GM12878 (cell line): ENCODE data around the gene MSI2.

Experiments used
- CEBPB ChIP-seq, 2 experiments: fragments of 150-350 bp in 1 of 2; IDR thresholded peaks; 2 replicates each; pipeline ENCODE4 v1.6.1; 2012 to 2014; ENCODE audit warnings: low read depth in 2 of 2, low read length in 2 of 2, borderline replicate concordance in 1 of 2, inconsistent platforms in 1 of 2
- EGR1 ChIP-seq, 2 experiments: IDR thresholded peaks; 1 replicate in 1 of 2; 2 replicates in 1 of 2; pipeline ENCODE4 v1.6.1; 2011 to 2012; ENCODE audit warnings: low read depth in 2 of 2, low read length in 2 of 2, borderline replicate concordance in 1 of 2, mild to moderate bottlenecking in 1 of 2, moderate library complexity in 1 of 2
- EP300 ChIP-seq, 2 experiments: fragments of 150-350 bp in 1 of 2; IDR thresholded peaks; 2 replicates each; pipeline ENCODE4 v1.6.1; 2011 to 2012; ENCODE audit warnings: low read depth in 2 of 2, low read length in 2 of 2, borderline replicate concordance in 1 of 2, improper control_type of control experiment in 1 of 2, inconsistent platforms in 1 of 2; ENCODE audit not compliant: control insufficient read depth in 1 of 2
- PBX3 ChIP-seq: IDR thresholded peaks from 2 replicates; pipeline ENCODE4 v1.6.1; 2011; ENCODE audit warnings: mild to moderate bottlenecking, low read depth, low read length, moderate library complexity; ENCODE audit not compliant: insufficient replicate concordance
- POLR2AphosphoS5 ChIP-seq: IDR thresholded peaks from 2 replicates; pipeline ENCODE4 v1.6.1; 2011; ENCODE audit warnings: mild to moderate bottlenecking, low read length, inconsistent platforms
- RAD21 ChIP-seq: IDR thresholded peaks from 2 replicates; pipeline ENCODE4 v1.6.1; 2011; ENCODE audit warnings: mild to moderate bottlenecking, low read depth, low read length, moderate library complexity; ENCODE audit not compliant: insufficient read depth
- TARDBP ChIP-seq: IDR thresholded peaks from 2 replicates; pipeline ENCODE4 v1.6.1; 2016; ENCODE audit warnings: borderline replicate concordance
- YY1 ChIP-seq: IDR thresholded peaks from 2 replicates; pipeline ENCODE4 v1.6.1; 2011; ENCODE audit warnings: low read depth, mild to moderate bottlenecking, low read length
- ZNF274 ChIP-seq: IDR thresholded peaks from one replicate; pipeline ENCODE4 v1.8.0; 2011; ENCODE audit not compliant: insufficient read length, insufficient read depth
- ZZZ3 ChIP-seq: IDR thresholded peaks from 2 replicates; pipeline ENCODE4 v1.6.1; 2011; ENCODE audit warnings: low read depth; ENCODE audit not compliant: control insufficient read depth, insufficient read length
- TF ChIP-seq, protein P1 (sequence below): fragments of 450-650 bp; formaldehyde crosslinking; IDR thresholded peaks from 2 replicates; pipeline ENCODE4 v1.5.0; 2022; ENCODE audit warnings: mild to moderate bottlenecking, missing genetic modification characterization
- TF ChIP-seq, protein P2 (sequence below), 3 experiments: IDR thresholded peaks in 2 of 3; conservative IDR thresholded peaks in 1 of 3; 2 replicates each; pipeline ENCODE4 v1.5.1; 2011; ENCODE audit warnings: low read depth in 3 of 3, low read length in 3 of 3, mild to moderate bottlenecking in 3 of 3, control low read depth in 2 of 3, moderate library complexity in 2 of 3, inconsistent platforms in 1 of 3, mixed read lengths in 1 of 3; ENCODE audit not compliant: control insufficient read depth in 2 of 3, insufficient read depth in 1 of 3; ENCODE audit errors: extremely low read depth in 1 of 3
- TF ChIP-seq, protein P3 (sequence below): IDR thresholded peaks from 2 replicates; pipeline ENCODE4 v1.6.1; 2012; ENCODE audit warnings: low read length, inconsistent platforms
- TF ChIP-seq, protein P4 (sequence below): IDR thresholded peaks from 2 replicates; pipeline ENCODE4 v1.6.1; 2011; ENCODE audit warnings: low read depth, mild to moderate bottlenecking, low read length, moderate library complexity, borderline replicate concordance; ENCODE audit errors: extremely low read depth

DNA sequence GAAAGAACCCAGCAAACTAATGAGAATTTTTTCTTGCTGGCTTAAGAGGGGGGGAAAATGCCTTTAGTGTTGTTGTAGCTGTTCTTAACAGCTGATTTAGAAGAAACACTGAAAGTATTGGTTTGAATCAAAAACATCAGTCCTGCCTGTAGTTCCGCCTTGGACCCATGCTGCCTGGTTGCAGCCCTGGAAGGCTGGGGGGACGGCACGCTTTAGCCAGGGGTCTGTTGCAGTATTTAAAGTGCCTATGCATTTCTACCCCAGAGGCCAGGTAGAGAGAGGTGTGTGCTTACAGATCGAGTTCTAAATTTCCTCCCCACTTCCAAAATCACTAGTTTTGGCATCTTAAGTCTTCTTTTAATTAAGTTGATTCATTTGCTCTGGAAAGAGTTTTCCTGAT is 286.9 kb downstream of the MSI2 start:
- no peak for TF ChIP-seq ZZZ3
- TF ChIP-seq YY1, result no peak
- TF ChIP-seq, protein P1, sequence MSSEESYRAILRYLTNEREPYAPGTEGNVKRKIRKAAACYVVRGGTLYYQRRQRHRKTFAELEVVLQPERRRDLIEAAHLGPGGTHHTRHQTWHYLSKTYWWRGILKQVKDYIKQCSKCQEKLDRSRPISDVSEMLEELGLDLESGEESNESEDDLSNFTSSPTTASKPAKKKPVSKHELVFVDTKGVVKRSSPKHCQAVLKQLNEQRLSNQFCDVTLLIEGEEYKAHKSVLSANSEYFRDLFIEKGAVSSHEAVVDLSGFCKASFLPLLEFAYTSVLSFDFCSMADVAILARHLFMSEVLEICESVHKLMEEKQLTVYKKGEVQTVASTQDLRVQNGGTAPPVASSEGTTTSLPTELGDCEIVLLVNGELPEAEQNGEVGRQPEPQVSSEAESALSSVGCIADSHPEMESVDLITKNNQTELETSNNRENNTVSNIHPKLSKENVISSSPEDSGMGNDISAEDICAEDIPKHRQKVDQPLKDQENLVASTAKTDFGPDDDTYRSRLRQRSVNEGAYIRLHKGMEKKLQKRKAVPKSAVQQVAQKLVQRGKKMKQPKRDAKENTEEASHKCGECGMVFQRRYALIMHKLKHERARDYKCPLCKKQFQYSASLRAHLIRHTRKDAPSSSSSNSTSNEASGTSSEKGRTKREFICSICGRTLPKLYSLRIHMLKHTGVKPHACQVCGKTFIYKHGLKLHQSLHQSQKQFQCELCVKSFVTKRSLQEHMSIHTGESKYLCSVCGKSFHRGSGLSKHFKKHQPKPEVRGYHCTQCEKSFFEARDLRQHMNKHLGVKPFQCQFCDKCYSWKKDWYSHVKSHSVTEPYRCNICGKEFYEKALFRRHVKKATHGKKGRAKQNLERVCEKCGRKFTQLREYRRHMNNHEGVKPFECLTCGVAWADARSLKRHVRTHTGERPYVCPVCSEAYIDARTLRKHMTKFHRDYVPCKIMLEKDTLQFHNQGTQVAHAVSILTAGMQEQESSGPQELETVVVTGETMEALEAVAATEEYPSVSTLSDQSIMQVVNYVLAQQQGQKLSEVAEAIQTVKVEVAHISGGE (CRISPR knock-in tag), result no peak
- no peak for TF ChIP-seq RAD21
- TF ChIP-seq PBX3, result no peak
- TF ChIP-seq, protein P2, sequence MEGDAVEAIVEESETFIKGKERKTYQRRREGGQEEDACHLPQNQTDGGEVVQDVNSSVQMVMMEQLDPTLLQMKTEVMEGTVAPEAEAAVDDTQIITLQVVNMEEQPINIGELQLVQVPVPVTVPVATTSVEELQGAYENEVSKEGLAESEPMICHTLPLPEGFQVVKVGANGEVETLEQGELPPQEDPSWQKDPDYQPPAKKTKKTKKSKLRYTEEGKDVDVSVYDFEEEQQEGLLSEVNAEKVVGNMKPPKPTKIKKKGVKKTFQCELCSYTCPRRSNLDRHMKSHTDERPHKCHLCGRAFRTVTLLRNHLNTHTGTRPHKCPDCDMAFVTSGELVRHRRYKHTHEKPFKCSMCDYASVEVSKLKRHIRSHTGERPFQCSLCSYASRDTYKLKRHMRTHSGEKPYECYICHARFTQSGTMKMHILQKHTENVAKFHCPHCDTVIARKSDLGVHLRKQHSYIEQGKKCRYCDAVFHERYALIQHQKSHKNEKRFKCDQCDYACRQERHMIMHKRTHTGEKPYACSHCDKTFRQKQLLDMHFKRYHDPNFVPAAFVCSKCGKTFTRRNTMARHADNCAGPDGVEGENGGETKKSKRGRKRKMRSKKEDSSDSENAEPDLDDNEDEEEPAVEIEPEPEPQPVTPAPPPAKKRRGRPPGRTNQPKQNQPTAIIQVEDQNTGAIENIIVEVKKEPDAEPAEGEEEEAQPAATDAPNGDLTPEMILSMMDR (IDR thresholded peaks at IDR 0.05 in 2 of 3, conservative IDR thresholded peaks at IDR 0.05 in 1 of 3; ENCODE audit: control insufficient read depth in 2 of 3, extremely low read depth in 1 of 3, insufficient read depth in 1 of 3, low read depth in 3 of 3, low read length in 3 of 3), result no peak
- TF ChIP-seq POLR2AphosphoS5, result no peak
- no peak for TF ChIP-seq CEBPB (IDR thresholded peaks at IDR 0.05; ENCODE audit: borderline replicate concordance in 1 of 2, low read depth in 2 of 2, low read length in 2 of 2)
- no peak for TF ChIP-seq EGR1 (IDR thresholded peaks at IDR 0.05; ENCODE audit: borderline replicate concordance in 1 of 2, low read depth in 2 of 2, low read length in 2 of 2)
- no peak for TF ChIP-seq ZNF274
- no peak for TF ChIP-seq EP300 (IDR thresholded peaks at IDR 0.05; ENCODE audit: borderline replicate concordance in 1 of 2, control insufficient read depth in 1 of 2, low read depth in 2 of 2, low read length in 2 of 2)
- TF ChIP-seq, protein P3, sequence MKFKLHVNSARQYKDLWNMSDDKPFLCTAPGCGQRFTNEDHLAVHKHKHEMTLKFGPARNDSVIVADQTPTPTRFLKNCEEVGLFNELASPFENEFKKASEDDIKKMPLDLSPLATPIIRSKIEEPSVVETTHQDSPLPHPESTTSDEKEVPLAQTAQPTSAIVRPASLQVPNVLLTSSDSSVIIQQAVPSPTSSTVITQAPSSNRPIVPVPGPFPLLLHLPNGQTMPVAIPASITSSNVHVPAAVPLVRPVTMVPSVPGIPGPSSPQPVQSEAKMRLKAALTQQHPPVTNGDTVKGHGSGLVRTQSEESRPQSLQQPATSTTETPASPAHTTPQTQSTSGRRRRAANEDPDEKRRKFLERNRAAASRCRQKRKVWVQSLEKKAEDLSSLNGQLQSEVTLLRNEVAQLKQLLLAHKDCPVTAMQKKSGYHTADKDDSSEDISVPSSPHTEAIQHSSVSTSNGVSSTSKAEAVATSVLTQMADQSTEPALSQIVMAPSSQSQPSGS, result no peak
- TF ChIP-seq, protein P4, sequence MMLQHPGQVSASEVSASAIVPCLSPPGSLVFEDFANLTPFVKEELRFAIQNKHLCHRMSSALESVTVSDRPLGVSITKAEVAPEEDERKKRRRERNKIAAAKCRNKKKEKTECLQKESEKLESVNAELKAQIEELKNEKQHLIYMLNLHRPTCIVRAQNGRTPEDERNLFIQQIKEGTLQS, result no peak
- no peak for TF ChIP-seq TARDBP
